ENCODE results near the gene KIRREL3. TPM values are rescaled to one million over a fixed set of nuclear protein-coding genes. Genes with fewer than 3 reads are reported as not detected.

The KIRREL3 gene
- total RNA-seq, 1 experiment from 2014 or later, result 0.44 TPM

DNA sequence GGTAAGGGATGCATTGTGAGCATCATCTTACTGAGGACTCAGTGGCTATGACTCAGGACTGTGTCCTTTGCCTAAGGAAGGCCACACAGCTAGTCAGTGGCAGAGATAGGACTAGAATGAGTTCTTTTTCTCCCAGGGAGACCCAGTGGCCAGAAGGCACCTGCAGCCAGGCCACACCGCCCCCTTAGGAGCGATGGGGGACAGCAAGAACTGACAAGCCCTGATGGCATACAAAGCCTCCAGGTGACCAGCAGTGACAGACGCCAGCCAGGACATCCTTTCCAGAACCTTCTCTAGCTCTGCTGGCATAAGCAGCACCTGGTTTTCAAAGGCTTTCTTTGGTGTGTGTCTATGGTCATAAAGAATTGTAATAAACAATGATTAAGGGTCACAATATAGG lies 405.0 kb downstream of the KIRREL3 start:
- Histone ChIP-seq H3K79me2 (ENCODE audit: low read length) (no peaks in the 10 kb centered on the region), H3K27ac (ENCODE audit: low read length) (no peak overlapping the region), H3K4me1 (ENCODE audit: insufficient read depth, low read length) (no peaks in the 10 kb centered on the region), H3F3A (ENCODE audit: low read length, unreplicated experiment) (no peaks in the 10 kb centered on the region), H2AFZ (ENCODE audit: low read length) (no peak overlapping the region), H3K36me3 (ENCODE audit: low read depth, low read length) (no peaks in the 10 kb centered on the region), H3K27me3 (ENCODE audit: low read length) (peaks cover 74% of the 10 kb centered on the region), H3K9me3 (ENCODE audit: low read length) (no peaks in the 10 kb centered on the region), H3K9ac (ENCODE audit: low read length) (no peak overlapping the region), H3K4me2 (ENCODE audit: low read length) (no peak overlapping the region), H3K4me3 (ENCODE audit: low read length) (no peak overlapping the region), H4K20me1 (ENCODE audit: low read length) (no peaks in the 10 kb centered on the region), H3K9me2 (replicated peaks; ENCODE audit: low read length) (no peaks in the 10 kb centered on the region)
- BruUV-seq (replicated peaks), result no TSS peak
- POLR2A ChIA-PET (ENCODE audit: unreplicated experiment), result no interaction called here
- intact Hi-C loops (cut with micrococcal nuclease), result no loop called here
- no peak for ATAC-seq
- CTCF ChIA-PET, result no interaction called here
- TF ChIP-seq EZH2 (IDR thresholded peaks at IDR 0.05; ENCODE audit: low read length, unreplicated experiment) (no peak), EZH2phosphoT487 (IDR thresholded peaks at IDR 0.05; ENCODE audit: borderline replicate concordance, low read length) (no peak)
- TF ChIP-seq, protein P1, sequence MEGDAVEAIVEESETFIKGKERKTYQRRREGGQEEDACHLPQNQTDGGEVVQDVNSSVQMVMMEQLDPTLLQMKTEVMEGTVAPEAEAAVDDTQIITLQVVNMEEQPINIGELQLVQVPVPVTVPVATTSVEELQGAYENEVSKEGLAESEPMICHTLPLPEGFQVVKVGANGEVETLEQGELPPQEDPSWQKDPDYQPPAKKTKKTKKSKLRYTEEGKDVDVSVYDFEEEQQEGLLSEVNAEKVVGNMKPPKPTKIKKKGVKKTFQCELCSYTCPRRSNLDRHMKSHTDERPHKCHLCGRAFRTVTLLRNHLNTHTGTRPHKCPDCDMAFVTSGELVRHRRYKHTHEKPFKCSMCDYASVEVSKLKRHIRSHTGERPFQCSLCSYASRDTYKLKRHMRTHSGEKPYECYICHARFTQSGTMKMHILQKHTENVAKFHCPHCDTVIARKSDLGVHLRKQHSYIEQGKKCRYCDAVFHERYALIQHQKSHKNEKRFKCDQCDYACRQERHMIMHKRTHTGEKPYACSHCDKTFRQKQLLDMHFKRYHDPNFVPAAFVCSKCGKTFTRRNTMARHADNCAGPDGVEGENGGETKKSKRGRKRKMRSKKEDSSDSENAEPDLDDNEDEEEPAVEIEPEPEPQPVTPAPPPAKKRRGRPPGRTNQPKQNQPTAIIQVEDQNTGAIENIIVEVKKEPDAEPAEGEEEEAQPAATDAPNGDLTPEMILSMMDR (conservative IDR thresholded peaks at IDR 0.05; ENCODE audit: low read depth, low read length), result no peak
- DNase-seq, result no peak

DNA sequence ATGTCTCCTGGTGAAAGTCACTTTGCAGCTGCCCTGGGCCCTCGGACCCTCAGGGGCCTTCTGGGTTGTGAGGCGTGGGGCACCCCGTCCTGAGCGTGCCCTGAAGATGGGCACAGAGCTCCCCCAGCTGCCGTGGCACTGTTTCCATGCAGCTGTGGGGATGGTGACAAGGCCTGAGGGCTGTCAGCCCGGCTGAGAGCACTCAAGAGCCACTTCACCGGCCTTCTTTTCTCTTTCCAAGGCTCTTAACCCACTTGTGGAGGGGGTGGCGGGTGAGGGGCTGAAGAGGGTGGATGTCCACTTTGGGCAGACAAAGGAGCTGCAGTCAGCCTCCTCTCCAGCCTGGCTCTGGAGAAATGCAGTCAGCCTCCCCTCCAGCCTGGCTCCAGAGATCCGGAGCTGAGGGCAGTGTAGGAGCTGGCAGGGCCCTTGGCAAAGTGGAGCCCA lies 405.6 kb downstream of the KIRREL3 start:
- Histone ChIP-seq H3F3A (ENCODE audit: low read length, unreplicated experiment) (no peaks in the 10 kb centered on the region), H3K36me3 (ENCODE audit: low read depth, low read length) (no peaks in the 10 kb centered on the region), H3K4me3 (ENCODE audit: low read length) (no peak overlapping the region), H3K27me3 (ENCODE audit: low read length) (peaks cover 73% of the 10 kb centered on the region), H3K27ac (ENCODE audit: low read length) (no peak overlapping the region), H3K9me2 (replicated peaks; ENCODE audit: low read length) (no peaks in the 10 kb centered on the region), H2AFZ (ENCODE audit: low read length) (no peak overlapping the region), H4K20me1 (ENCODE audit: low read length) (no peaks in the 10 kb centered on the region), H3K4me2 (ENCODE audit: low read length) (no peak overlapping the region), H3K79me2 (ENCODE audit: low read length) (no peaks in the 10 kb centered on the region), H3K4me1 (ENCODE audit: insufficient read depth, low read length) (no peaks in the 10 kb centered on the region), H3K9ac (ENCODE audit: low read length) (no peak overlapping the region), H3K9me3 (ENCODE audit: low read length) (no peaks in the 10 kb centered on the region)
- POLR2A ChIA-PET (ENCODE audit: unreplicated experiment), result no interaction called here
- intact Hi-C loops (cut with micrococcal nuclease), result no loop called here
- ATAC-seq (no peak), DNase-seq (no peak)
- CTCF ChIA-PET, result no interaction called here
- TF ChIP-seq EZH2 (IDR thresholded peaks at IDR 0.05; ENCODE audit: low read length, unreplicated experiment), result no peak
- TF ChIP-seq, protein P1 (conservative IDR thresholded peaks at IDR 0.05; ENCODE audit: low read depth, low read length), result no peak
- no TSS peak for BruUV-seq (replicated peaks)

DNA sequence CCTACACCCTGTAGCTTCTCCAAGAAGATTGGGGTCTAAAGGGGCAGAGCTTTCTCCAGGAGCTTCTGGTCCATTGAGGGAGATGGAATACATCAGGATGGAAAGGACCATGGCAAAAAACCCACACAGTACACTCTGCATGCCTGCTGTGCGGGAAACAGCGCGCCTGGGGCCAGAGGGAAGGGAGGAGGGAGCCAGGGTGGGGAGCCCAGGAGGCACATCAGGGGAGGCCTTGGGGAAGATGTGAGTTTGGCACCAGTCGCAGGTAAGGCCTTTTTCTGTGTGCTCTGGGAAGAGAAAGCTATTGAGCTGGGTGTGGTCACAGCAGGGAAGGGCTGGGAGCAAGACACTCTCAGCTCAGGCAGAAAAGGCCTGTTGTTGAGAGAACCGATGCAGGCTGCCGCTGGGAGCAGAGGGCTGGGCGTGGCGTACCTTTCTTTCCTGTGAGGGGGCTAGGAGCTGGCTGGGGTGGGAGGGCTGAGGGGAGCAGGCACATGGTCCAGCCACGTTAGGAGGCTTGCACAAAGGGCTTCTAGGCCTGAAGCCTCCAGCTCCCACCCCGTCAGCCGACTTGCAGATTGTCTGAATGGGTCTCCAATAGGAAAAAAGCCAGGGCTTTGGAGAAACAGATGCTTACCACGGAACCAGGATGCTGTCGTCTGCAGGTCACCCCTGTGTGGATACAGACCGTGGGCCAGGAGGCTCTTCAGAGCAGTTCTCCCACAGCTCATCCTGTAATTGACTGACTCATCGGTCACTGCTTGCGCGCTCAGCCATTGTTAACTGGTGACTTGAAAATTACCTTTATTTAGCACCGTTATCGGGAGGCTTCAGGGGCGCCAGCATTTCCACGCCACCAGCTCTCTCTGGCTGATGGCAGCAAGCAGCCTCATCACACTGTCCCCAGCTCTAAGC lies 407.8 kb downstream of the KIRREL3 start:
- H3K9me2 ChIP-seq (replicated peaks; ENCODE audit: low read length), result no peaks in the 10 kb centered on the region
- ChIA-PET POLR2A (ENCODE audit: unreplicated experiment) (no interaction called here), CTCF (no interaction called here)
- H3K4me3 ChIP-seq (ENCODE audit: low read length), result no peak overlapping the region
- intact Hi-C loops (cut with micrococcal nuclease), result no loop called here
- H2AFZ ChIP-seq (ENCODE audit: low read length), result no peak overlapping the region
- H3K79me2 ChIP-seq (ENCODE audit: low read length), result no peaks in the 10 kb centered on the region
- ATAC-seq (peak; percentile 43), DNase-seq (no peak)
- no peaks in the 10 kb centered on the region for H3K36me3 ChIP-seq (ENCODE audit: low read depth, low read length)
- no peak overlapping the region for H3K9ac ChIP-seq (ENCODE audit: low read length)
- H3K9me3 ChIP-seq (ENCODE audit: low read length), result no peaks in the 10 kb centered on the region
- no peak for TF ChIP-seq EZH2phosphoT487 (IDR thresholded peaks at IDR 0.05; ENCODE audit: borderline replicate concordance, low read length)
- no peak for TF ChIP-seq EZH2 (IDR thresholded peaks at IDR 0.05; ENCODE audit: low read length, unreplicated experiment)
- TF ChIP-seq, protein P1 (conservative IDR thresholded peaks at IDR 0.05; ENCODE audit: low read depth, low read length), result no peak
- H3K27ac ChIP-seq (ENCODE audit: low read length), result no peak overlapping the region
- H3F3A ChIP-seq (ENCODE audit: low read length, unreplicated experiment), result no peaks in the 10 kb centered on the region
- H3K4me1 ChIP-seq (ENCODE audit: insufficient read depth, low read length), result no peaks in the 10 kb centered on the region
- H3K4me2 ChIP-seq (ENCODE audit: low read length), result no peak overlapping the region
- no TSS peak for BruUV-seq (replicated peaks)
- H4K20me1 ChIP-seq (ENCODE audit: low read length), result no peaks in the 10 kb centered on the region
- H3K27me3 ChIP-seq (ENCODE audit: low read length), result peaks cover 60% of the 10 kb centered on the region

Measured in PC-3 (cell line).